NK-92 (cell line): ENCODE results near the gene SERAC1.
"Not testable (repeated sequence)": the region's sequence is repeated elsewhere in the genome, so short reads cannot be mapped to it uniquely, and the experiment has no call there.

Source experiments
- DNase-seq: peaks from one replicate; lab custom pipeline; 2025; ENCODE audit not compliant: unreplicated experiment; lab: John Stamatoyannopoulos, UW

The SERAC1 gene

DNA sequence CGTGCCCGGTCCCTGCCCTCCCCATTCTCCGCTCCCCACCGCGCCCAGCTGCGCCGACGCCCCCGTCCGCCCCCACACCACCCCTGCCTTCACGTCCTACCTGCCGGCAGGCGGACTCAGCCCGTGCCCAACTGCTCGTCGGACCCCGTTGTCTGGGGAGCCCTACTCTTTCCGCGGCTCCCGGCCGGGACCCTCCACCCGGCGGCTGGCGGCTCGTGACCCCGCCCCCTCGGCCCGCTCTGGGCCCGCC is at the start of gene SERAC1:
Gene SERAC1 (minus strand): TSS at position 223 of the 250 bp plus-strand sequence. CDS start 9,899 bp downstream, outside the sequence.
- no peak for DNase-seq

GRCh38 chr6:158213925-158214674 is 46.0 kb upstream of the SERAC1 start:
- DNase-seq: no peak

DNA sequence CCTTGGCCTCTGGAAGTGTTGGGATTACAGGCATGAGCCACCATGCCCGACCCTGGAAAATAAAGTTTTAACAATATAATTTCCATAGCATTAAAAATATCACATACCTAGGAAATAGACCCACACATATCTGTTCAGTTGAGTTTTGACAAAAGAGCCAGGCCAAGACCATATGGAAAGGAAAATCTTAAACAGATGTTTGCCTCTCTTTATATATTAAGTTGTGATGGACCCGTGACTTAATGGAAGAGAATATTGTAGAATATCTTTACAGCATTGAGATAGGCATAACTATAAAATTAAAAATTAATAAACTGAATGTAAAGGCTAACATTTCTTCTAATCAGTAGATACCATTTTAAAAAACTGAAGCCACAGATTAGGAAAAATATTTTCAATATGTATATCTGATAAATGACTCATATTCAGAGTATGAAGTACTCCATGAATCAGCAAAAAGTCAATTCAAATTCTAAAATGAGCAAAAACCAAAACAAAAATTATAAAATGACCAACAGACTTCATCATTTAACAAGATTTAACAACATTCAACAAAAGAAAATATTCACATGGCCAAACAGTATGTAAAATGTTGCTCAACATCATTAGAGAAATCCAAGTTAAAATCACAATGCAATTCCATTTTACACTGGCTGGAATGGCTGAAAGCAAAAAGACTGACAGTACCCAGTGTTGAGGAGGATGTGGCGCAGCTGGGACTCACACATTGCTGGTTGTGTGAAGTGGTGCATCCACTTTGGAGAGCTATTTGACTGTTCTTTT is 43.4 kb upstream of the SERAC1 start:
- DNase-seq: no peak

GRCh38 chr6:158209582-158210333 is 41.7 kb upstream of the SERAC1 start:
- not testable (repeated sequence) for DNase-seq

- DNase-seq: not testable (repeated sequence)
Observed at GRCh38 chr6:158208226-158209030, 40.4 kb upstream of the SERAC1 start.

GRCh38 chr6:158207422-158207788 is 39.3 kb upstream of the SERAC1 start:
- DNase-seq: no peak

GRCh38 chr6:158206740-158207421 is 38.8 kb upstream of the SERAC1 start:
- DNase-seq: no peak

GRCh38 chr6:158205169-158205944 is 37.3 kb upstream of the SERAC1 start:
- no peak for DNase-seq

DNA sequence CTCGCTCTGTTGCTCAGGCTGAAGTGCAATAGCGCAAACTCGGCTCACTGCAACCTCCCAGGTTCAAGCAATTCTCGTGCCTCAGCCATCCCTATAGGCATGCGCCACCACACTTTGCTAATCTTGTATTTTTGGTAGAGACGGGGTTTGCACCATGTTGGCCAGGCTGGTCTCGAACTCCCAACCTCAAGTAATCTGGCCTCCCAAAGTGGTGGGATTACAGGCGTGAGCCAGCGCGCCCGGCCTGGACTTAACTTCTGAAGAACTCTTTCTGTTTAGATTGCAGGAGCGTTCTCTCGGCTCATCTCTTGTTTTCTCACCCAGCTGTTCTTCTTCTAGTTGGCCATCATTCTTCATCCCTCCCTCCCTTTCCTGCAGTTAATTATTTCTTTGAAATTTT is 30.4 kb upstream of the SERAC1 start:
- no peak for DNase-seq

DNA sequence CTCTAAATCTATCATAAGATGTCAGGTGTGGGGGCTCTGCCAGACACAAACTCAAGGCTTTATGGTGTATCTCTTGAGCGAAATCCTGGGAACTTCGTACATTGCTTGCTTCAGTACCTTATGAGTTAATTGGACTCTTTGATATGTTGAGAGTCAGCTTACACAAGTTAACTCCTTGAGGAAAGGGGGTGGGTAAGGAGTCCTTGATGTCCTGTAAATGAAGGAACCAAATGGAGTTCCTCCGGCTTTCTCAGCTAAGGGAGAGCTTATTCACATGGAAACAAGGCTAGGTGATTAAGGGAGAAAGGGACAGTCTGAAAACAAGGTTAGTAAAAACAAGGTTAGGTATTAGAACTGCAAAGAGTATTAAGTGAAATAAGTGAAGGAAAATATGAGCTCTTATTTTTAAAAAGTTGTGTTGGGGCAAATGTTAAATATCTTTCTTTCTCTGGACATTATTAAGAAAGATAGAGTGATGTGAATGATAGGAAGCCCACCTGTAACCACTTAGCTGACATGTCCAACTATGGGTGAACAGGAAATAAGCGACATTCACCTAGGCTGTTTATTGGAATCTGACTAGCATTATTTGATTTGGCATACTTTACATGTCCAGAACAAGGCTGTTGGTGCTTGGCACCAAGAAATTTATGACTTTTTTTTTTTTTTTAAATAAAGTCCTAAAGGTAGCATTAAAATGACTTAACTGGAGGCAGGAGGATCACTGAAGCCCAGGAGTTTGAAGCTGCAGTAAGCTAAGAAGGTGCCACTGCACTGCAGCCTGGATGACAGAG is 26.6 kb upstream of the SERAC1 start:
- no peak for DNase-seq

GRCh38 chr6:158191761-158192160 is 23.7 kb upstream of the SERAC1 start:
- no peak for DNase-seq

GRCh38 chr6:158191032-158191431 is 23.0 kb upstream of the SERAC1 start:
- DNase-seq: no peak

DNA sequence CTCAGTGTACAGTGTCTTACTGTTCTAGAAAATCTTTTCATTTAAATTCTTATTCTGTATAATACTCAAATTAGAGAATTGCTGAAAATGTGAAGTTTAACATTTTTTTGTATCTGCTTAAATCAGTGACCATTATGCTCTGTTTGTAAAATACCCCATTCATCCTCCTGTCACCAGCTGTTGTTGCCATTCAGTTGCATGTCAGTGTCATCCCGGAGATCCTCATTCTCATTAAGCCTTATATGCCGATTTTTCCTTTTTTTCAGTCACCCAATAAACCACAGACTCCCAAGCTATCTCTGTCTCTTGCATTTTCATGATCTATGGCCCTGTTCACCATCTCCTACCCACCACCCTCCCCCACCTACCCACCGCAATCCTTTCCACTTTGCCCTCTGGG is 20.5 kb upstream of the SERAC1 start:
- no peak for DNase-seq

DNA sequence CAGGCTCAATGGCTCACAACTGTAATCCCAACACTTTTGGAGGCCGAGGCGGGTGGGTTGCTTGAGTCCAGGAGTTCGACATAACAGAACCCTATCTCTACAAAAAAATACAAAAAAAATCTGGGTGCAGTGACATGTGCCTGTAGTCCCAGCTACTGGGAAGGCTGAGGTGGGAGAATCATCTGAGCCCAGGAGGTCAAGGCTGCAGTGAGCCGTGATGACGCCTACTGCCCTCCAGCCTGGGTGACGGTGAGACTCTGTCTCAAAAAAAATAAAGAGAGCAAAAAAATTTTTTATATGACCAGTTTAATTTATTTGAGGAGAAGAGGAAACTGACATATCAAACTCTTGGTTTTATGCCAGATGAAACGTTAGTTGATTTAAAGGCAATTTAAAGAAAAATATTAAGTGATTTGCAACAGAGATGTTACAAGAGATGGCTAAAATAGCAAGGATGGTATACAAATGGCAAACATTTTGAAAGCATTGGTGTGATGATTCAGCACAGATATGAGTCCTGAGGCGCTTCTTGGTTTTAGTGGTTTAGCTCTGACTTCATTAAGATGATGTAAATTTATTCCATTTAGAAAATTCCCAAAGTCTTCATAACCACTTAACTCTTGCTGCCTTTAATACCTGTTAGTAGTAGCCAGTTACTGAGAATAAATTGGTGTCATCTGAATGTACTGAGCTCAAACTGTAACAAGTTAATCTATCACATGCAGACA is 17.8 kb upstream of the SERAC1 start:
- DNase-seq: no peak

GRCh38 chr6:158184608-158185007 is 16.5 kb upstream of the SERAC1 start:
- DNase-seq: no peak

- not testable (repeated sequence) for DNase-seq
Observed at GRCh38 chr6:158183174-158183972, 15.3 kb upstream of the SERAC1 start.

GRCh38 chr6:158177712-158178111 is 9.7 kb upstream of the SERAC1 start:
- DNase-seq: not testable (repeated sequence)
